ENCODE measurements around the gene BHLHE41.

BHLHE41 gene

DNA sequence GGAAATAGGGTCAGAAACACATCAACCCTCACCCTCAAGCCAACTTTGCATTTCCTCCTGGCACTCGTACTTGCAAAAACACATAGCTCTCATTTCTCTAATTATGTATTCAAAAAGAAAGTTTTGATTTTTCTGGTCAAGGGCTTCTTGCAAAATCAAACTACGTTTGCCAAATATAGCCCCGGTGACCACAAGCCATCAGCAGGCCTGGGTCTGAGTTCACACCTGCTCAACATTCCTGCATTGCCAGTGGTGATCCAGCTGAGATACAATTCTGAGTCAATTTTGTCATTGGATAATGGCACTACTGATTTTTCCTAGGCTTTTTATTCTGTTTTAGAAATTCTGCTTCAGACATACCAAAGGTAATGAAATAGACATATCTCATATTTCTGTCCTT lies 10.7 kb upstream of the BHLHE41 start:
- Histone ChIP-seq H3K27ac (ENCODE audit: low read depth, low read length) (no peak overlapping the region), H3K27me3 (ENCODE audit: control insufficient read depth in 5 of 5, insufficient read depth in 4 of 5, low read length in 5 of 5) (peaks cover 0 to 3% (median 0%) of the 10 kb centered on the region in 5 donors), H3K36me3 (ENCODE audit: control insufficient read depth in 5 of 5, insufficient read depth in 5 of 5, low read length in 5 of 5) (no peaks in the 10 kb centered on the region), H3K4me3 (ENCODE audit: low read depth in 1 of 5, low read length in 5 of 5) (no peak overlapping the region), H3K9ac (ENCODE audit: low read length in 5 of 5) (no peak overlapping the region), H3K9me3 (ENCODE audit: control insufficient read depth in 5 of 5, low read length in 5 of 5) (no peaks in the 10 kb centered on the region), H3K4me1 (ENCODE audit: control insufficient read depth in 5 of 5, insufficient read depth in 5 of 5, low read length in 5 of 5) (no peaks in the 10 kb centered on the region)

DNA sequence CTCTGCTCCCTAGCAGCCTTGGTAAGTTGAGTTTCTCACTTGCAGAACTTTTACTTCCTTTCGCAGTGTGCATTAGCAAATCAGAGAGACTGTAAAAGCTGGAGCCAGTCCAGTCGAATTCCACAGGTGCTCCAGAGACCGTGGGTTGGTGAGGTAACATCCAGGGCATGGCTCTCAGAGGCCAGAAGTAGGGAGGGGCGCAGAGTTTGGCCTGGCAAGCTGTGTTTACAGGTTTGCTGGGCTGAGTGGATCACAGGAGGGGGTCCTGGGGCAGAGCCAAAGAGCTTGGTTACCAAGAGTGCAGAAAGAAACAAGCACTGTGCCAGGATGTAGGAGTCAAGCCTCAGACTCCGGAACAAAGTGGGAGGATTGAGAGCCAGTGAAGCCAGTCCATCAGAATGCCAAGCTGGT lies 10.2 kb upstream of the BHLHE41 start:
- no peaks in the 10 kb centered on the region for H3K36me3 ChIP-seq (ENCODE audit: control insufficient read depth in 5 of 5, insufficient read depth in 5 of 5, low read length in 5 of 5)
- H3K4me1 ChIP-seq (ENCODE audit: control insufficient read depth in 5 of 5, insufficient read depth in 5 of 5, low read length in 5 of 5): no peaks in the 10 kb centered on the region
- H3K9ac ChIP-seq (ENCODE audit: low read length in 5 of 5): no peak overlapping the region
- H3K4me3 ChIP-seq (ENCODE audit: low read depth in 1 of 5, low read length in 5 of 5): no peak overlapping the region
- no peaks in the 10 kb centered on the region for H3K9me3 ChIP-seq (ENCODE audit: control insufficient read depth in 5 of 5, low read length in 5 of 5)
- peaks cover 0 to 3% (median 0%) of the 10 kb centered on the region in 5 donors for H3K27me3 ChIP-seq (ENCODE audit: control insufficient read depth in 5 of 5, insufficient read depth in 4 of 5, low read length in 5 of 5)
- H3K27ac ChIP-seq (ENCODE audit: low read depth, low read length): no peak overlapping the region

DNA sequence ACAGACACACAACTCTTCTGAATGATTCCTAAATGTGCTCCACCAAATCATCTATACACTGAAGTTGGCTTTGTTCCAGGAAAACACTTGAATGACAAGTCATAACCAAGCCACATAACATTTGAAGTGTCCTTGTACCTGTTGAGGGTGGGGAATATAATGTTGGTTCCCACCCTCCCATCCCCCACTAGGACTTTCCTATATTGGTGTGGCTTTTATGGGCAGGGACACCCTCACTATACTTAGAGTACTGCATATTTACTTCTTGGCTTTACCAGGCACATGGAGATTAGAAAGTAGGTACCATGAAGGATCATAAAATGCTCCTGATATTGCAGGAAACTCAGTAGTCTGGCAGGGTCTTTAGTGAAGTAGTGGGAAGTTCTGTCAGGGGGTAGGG lies 9.7 kb upstream of the BHLHE41 start:
- H3K9me3 ChIP-seq (ENCODE audit: control insufficient read depth in 5 of 5, low read length in 5 of 5): no peaks in the 10 kb centered on the region
- H3K4me3 ChIP-seq (ENCODE audit: low read depth in 1 of 5, low read length in 5 of 5): no peak overlapping the region
- H3K36me3 ChIP-seq (ENCODE audit: control insufficient read depth in 5 of 5, insufficient read depth in 5 of 5, low read length in 5 of 5): no peaks in the 10 kb centered on the region
- no peak overlapping the region for H3K9ac ChIP-seq (ENCODE audit: low read length in 5 of 5)
- H3K27me3 ChIP-seq (ENCODE audit: control insufficient read depth in 5 of 5, insufficient read depth in 4 of 5, low read length in 5 of 5): peaks cover 0 to 3% (median 0%) of the 10 kb centered on the region in 5 donors
- H3K4me1 ChIP-seq (ENCODE audit: control insufficient read depth in 5 of 5, insufficient read depth in 5 of 5, low read length in 5 of 5): no peaks in the 10 kb centered on the region
- no peak overlapping the region for H3K27ac ChIP-seq (ENCODE audit: low read depth, low read length)

DNA sequence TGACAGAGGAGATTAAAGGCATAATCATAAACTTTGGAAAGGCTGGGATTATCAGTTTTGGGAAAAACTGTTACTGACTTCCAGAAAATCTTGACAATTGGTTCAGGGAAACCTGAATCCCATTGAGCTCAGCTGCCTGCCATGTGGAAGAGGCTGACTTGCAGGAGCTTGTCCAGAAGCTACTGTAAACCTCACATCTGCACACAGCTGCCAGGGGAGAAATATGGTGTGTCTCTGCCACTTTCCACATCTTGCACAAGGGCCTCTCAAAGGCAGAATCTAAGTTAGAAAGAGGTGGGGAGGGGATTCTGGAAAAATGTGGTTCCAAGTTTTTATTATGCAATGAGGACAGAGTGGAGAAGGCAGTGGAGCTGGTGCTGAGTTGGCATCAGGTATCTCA lies 8.7 kb upstream of the BHLHE41 start:
- H3K4me1 ChIP-seq (ENCODE audit: control insufficient read depth in 5 of 5, insufficient read depth in 5 of 5, low read length in 5 of 5): no peaks in the 10 kb centered on the region
- H3K36me3 ChIP-seq (ENCODE audit: control insufficient read depth in 5 of 5, insufficient read depth in 5 of 5, low read length in 5 of 5): no peaks in the 10 kb centered on the region
- no peak overlapping the region for H3K9ac ChIP-seq (ENCODE audit: low read length in 5 of 5)
- H3K27ac ChIP-seq (ENCODE audit: low read depth, low read length): no peak overlapping the region
- peaks cover 0 to 3% (median 0%) of the 10 kb centered on the region in 5 donors for H3K27me3 ChIP-seq (ENCODE audit: control insufficient read depth in 5 of 5, insufficient read depth in 4 of 5, low read length in 5 of 5)
- H3K4me3 ChIP-seq (ENCODE audit: low read depth in 1 of 5, low read length in 5 of 5): no peak overlapping the region
- H3K9me3 ChIP-seq (ENCODE audit: control insufficient read depth in 5 of 5, low read length in 5 of 5): no peaks in the 10 kb centered on the region

DNA sequence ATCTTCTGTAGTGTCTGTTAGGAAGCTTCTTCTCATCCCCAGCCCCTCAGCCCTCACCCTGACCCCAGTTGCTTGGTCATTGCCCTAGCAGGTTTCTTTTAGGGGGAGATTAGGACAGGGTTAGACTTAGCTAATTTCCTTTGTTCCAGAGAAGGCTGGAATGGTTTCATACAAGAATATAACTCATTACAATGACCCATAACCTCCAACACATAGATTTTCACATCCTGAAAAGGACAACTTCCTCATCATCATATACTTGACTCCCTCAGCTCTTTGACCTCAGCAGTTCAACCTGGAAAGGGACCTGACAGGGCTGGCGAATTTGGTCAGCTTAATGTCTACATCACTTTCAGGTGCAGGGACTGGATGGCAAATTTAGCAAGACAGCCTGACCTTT lies 8.0 kb upstream of the BHLHE41 start:
- Histone ChIP-seq H3K27ac (ENCODE audit: low read depth, low read length) (no peak overlapping the region), H3K36me3 (ENCODE audit: control insufficient read depth in 5 of 5, insufficient read depth in 5 of 5, low read length in 5 of 5) (no peaks in the 10 kb centered on the region), H3K9me3 (ENCODE audit: control insufficient read depth in 5 of 5, low read length in 5 of 5) (no peaks in the 10 kb centered on the region), H3K4me3 (ENCODE audit: low read depth in 1 of 5, low read length in 5 of 5) (no peak overlapping the region), H3K9ac (ENCODE audit: low read length in 5 of 5) (no peak overlapping the region), H3K27me3 (ENCODE audit: control insufficient read depth in 5 of 5, insufficient read depth in 4 of 5, low read length in 5 of 5) (peaks cover 0 to 8% (median 0%) of the 10 kb centered on the region in 5 donors), H3K4me1 (ENCODE audit: control insufficient read depth in 5 of 5, insufficient read depth in 5 of 5, low read length in 5 of 5) (peaks cover 0 to under 1% (median 0%) of the 10 kb centered on the region in 5 donors)

DNA sequence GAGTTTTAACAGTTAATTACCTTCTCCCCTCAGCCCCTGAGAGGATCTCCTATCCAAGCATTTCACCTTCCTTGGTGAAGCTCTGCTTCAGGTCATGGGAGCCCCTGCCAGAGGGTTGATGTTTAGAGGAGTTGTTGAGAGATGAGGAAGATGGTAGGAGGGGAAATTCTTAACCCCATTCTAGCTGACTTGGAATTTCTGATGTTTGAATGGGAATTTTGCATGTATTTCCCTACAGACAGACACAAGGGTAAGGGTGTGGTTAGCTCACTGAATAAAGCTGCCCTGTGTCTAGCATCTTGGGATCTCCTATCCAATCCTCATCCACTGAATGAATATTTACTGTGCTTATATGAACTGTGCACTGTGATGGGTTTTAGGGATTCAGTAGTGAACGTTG lies 7.1 kb upstream of the BHLHE41 start:
- Histone ChIP-seq H3K4me3 (ENCODE audit: low read depth in 1 of 5, low read length in 5 of 5) (no peak overlapping the region), H3K9me3 (ENCODE audit: control insufficient read depth in 5 of 5, low read length in 5 of 5) (no peaks in the 10 kb centered on the region), H3K27ac (ENCODE audit: low read depth, low read length) (no peak overlapping the region), H3K36me3 (ENCODE audit: control insufficient read depth in 5 of 5, insufficient read depth in 5 of 5, low read length in 5 of 5) (no peaks in the 10 kb centered on the region), H3K27me3 (ENCODE audit: control insufficient read depth in 5 of 5, insufficient read depth in 4 of 5, low read length in 5 of 5) (peaks cover 0 to 9% (median 0%) of the 10 kb centered on the region in 5 donors), H3K9ac (ENCODE audit: low read length in 5 of 5) (no peak overlapping the region), H3K4me1 (ENCODE audit: control insufficient read depth in 5 of 5, insufficient read depth in 5 of 5, low read length in 5 of 5) (peaks cover 0 to 9% (median 3%) of the 10 kb centered on the region in 5 donors)

DNA sequence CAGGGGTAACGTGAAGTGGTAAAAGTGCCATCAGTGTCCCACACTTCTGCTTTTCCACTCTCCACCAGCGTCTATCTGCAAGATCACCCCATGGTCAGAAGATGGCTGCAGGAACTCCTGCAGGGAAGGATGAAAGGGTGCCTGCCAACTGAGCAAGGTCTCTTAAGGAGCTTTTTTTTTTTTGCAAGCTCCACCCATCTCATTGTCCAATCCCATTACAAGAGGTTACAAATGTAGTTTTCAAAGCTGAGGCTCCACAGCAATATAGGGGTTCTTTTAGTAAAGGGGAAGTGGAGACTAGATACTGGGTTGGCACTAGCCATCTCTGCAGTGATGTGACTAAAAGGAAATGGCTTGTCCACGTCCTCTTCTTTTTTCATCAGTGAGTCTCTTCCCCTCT lies 5.9 kb upstream of the BHLHE41 start:
- no peaks in the 10 kb centered on the region for H3K36me3 ChIP-seq (ENCODE audit: control insufficient read depth in 5 of 5, insufficient read depth in 5 of 5, low read length in 5 of 5)
- peaks cover 0 to 18% (median 13%) of the 10 kb centered on the region in 5 donors for H3K4me1 ChIP-seq (ENCODE audit: control insufficient read depth in 5 of 5, insufficient read depth in 5 of 5, low read length in 5 of 5)
- H3K27ac ChIP-seq (ENCODE audit: low read depth, low read length): no peak overlapping the region
- H3K27me3 ChIP-seq (ENCODE audit: control insufficient read depth in 5 of 5, insufficient read depth in 4 of 5, low read length in 5 of 5): peaks cover 0 to 9% (median 0%) of the 10 kb centered on the region in 5 donors
- no peak overlapping the region for H3K4me3 ChIP-seq (ENCODE audit: low read depth in 1 of 5, low read length in 5 of 5)
- no peaks in the 10 kb centered on the region for H3K9me3 ChIP-seq (ENCODE audit: control insufficient read depth in 5 of 5, low read length in 5 of 5)
- H3K9ac ChIP-seq (ENCODE audit: low read length in 5 of 5): no peak overlapping the region

DNA sequence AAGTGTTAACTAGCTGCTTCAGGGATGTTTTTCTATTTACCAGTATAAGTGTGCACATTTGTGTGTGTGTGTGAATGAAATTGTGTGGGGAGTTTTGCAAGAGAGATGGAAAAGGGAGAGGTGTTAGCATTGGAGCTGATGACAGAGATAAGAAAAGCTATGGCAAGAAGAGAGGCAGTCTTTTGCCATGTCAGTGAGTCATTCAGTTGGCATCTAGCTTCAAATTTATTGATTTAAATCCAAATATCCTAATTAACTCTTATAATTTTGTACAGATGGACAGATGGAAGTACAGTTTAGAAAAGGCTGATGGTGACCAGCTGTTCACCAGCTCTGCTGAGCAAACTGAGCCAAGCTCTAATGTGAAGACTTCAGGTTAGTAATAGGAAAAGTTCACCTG lies 3.3 kb upstream of the BHLHE41 start:
- peaks cover 0 to 10% (median 0%) of the 10 kb centered on the region in 5 donors for H3K27me3 ChIP-seq (ENCODE audit: control insufficient read depth in 5 of 5, insufficient read depth in 4 of 5, low read length in 5 of 5)
- no peak overlapping the region for H3K4me3 ChIP-seq (ENCODE audit: low read depth in 1 of 5, low read length in 5 of 5)
- H3K36me3 ChIP-seq (ENCODE audit: control insufficient read depth in 5 of 5, insufficient read depth in 5 of 5, low read length in 5 of 5): no peaks in the 10 kb centered on the region
- H3K9ac ChIP-seq (ENCODE audit: low read length in 5 of 5): no peak overlapping the region
- H3K9me3 ChIP-seq (ENCODE audit: control insufficient read depth in 5 of 5, low read length in 5 of 5): no peaks in the 10 kb centered on the region
- H3K27ac ChIP-seq (ENCODE audit: low read depth, low read length): no peak overlapping the region
- peaks cover 0 to 38% (median 34%) of the 10 kb centered on the region in 5 donors for H3K4me1 ChIP-seq (ENCODE audit: control insufficient read depth in 5 of 5, insufficient read depth in 5 of 5, low read length in 5 of 5)

DNA sequence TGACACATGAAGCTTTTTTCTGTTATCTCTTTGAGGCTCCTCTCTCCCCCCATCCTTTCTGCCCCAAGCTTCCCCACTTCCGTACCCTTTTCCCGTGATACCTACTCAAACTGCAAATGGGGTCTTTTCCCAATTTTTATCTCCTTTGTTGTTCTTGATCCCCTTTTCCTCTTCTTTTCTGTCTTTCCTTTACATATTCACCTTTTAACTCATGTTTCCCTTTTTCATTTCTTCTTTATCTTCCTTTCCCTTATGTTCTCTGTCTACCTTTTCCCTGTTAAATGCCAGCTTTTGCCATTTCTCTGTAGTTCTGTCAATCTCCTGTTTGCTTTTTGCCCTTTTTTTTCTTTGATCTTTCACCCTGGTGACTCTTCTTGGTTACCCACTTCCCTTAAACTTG lies 2.6 kb upstream of the BHLHE41 start:
- Histone ChIP-seq H3K27me3 (ENCODE audit: control insufficient read depth in 5 of 5, insufficient read depth in 4 of 5, low read length in 5 of 5) (peaks cover 0 to 14% (median 0%) of the 10 kb centered on the region in 5 donors), H3K36me3 (ENCODE audit: control insufficient read depth in 5 of 5, insufficient read depth in 5 of 5, low read length in 5 of 5) (no peaks in the 10 kb centered on the region), H3K27ac (ENCODE audit: low read depth, low read length) (peak overlapping the region; percentile 94), H3K4me1 (ENCODE audit: control insufficient read depth in 5 of 5, insufficient read depth in 5 of 5, low read length in 5 of 5) (peaks cover 0 to 42% (median 39%) of the 10 kb centered on the region in 5 donors), H3K9me3 (ENCODE audit: control insufficient read depth in 5 of 5, low read length in 5 of 5) (no peaks in the 10 kb centered on the region), H3K9ac (ENCODE audit: low read length in 5 of 5) (no peak overlapping the region), H3K4me3 (ENCODE audit: low read depth in 1 of 5, low read length in 5 of 5) (no peak overlapping the region)

DNA sequence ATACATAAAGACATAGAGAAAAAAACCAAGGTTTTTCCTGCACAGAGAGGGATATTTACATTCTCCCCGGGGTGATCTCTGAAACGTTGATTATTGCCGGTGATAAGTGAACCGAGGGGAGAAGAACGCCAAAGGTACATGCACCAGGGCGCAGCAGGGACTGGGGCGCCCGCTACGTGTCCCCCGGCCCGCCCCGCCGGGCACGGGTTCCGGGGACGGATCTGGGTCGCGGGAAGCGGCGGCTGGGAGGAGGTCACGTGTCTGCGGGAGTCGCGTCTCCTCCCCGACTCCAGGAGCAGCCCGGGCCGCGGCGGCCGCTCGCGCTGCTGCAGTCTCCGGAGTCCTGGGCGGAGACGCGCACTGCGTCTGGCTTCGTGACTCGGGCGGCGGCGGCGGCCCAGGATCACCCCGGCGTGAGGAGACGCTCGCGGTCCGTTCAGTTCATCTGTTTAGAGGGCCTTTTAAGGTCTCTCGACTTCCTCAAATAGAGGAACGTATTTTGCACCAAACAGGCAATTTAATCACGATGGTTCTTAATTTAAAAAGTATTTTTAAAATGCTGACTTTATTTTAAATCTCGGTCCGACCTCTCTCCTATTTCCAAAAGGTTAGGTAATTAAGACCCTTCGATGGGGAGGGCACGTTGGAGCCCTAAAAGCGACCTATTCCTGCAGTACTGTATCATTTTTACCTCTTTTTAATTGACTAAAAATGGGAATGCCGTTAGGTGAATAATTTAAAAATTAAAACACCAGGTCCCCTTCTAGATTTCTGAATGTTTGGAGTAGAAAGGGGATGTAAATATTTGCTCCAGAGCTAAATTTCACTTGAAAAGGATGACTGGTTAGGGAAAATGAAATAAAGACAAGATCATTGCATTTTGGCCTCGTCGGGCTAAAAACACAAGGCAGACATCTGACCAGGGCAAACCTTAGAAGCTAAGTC lies 1.8 kb upstream of the BHLHE41 start:
- Histone ChIP-seq H3K9me3 (ENCODE audit: control insufficient read depth in 5 of 5, low read length in 5 of 5) (no peaks in the 10 kb centered on the region), H3K4me3 (ENCODE audit: low read depth in 1 of 5, low read length in 5 of 5) (peak overlapping the region; percentile 62 to 74 (median 69)), H3K36me3 (ENCODE audit: control insufficient read depth in 5 of 5, insufficient read depth in 5 of 5, low read length in 5 of 5) (no peaks in the 10 kb centered on the region), H3K9ac (ENCODE audit: low read length in 5 of 5) (peak overlapping the region in 4 of 5 donors; percentile 70 to 85 (median 76)), H3K27ac (ENCODE audit: low read depth, low read length) (peak overlapping the region; percentile 94), H3K4me1 (ENCODE audit: control insufficient read depth in 5 of 5, insufficient read depth in 5 of 5, low read length in 5 of 5) (peaks cover 0 to 46% (median 39%) of the 10 kb centered on the region in 5 donors), H3K27me3 (ENCODE audit: control insufficient read depth in 5 of 5, insufficient read depth in 4 of 5, low read length in 5 of 5) (peaks cover 0 to 14% (median 0%) of the 10 kb centered on the region in 5 donors)
